Measurements from ENCODE around the gene SIGLEC6.
"Not testable (repeated sequence)": the region's sequence is repeated elsewhere in the genome, so short reads cannot be mapped to it uniquely, and the experiment has no call there.

SIGLEC6 gene

GRCh38 chr19:51508059-51508733, 23.3 kb downstream of the SIGLEC6 start:
- no peak for DNase-seq

DNA sequence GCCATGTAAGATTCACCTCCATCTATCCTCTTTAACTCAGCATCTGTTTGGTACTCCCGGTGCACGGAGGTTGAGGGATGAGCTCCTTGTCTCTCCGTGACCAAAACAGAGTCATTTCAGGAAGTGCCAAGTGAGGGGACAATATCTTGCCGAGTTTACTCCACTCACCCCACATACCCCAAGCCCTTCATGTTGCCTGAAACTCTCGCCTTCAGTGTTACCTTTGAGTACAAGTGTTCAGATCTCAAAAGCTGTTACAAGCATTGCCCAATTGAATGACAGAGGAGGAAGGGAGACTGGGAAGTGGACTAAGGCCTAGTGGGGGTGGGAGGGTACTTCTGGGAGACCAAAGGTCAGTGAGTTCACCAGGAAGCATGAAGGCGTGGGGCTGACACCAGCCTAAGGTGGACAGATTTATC, 23.8 kb downstream of the SIGLEC6 start:
- DNase-seq: no peak

DNA sequence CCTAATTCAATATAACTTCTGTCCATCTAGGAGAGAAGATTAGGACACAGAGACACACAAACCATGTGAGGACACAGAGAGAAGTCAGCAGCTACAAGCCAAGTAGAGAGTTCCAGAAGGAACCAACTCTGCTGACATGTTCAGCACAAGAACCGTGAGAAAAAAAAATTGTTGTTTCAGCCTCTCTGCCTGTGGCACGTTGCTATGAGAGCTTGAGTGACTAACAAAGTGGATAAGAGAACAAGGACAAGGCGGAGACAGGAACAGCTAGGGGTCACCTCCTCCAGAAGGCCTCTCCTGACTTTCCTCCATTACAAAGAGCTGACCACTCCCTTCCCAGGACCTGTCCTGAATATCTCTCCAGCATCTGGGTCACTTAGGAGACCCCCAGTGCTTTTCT, 24.3 kb downstream of the SIGLEC6 start:
- no peak for DNase-seq

DNA sequence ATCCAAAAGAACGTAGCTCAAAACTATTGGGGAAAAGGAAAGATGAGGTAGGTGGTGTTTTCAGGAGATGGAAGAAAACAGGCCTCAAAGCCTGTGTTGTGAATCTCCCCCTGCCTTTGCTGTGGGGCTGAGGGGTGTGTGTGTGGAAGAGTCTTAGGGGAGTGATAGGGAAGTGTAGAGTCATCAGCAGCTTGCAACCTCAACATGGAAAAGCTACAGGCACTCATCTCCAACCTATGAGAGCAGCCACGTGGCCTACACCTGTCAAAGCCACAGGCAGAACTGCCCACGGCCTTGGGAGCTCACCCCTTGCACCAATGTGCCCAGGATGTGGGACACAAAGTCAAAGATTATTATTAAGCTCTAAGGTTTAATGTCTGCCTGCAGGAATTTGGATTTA, 25.6 kb downstream of the SIGLEC6 start:
- DNase-seq: no peak

- no peak for DNase-seq
Observed at GRCh38 chr19:51503896-51504295, 27.6 kb downstream of the SIGLEC6 start.

GRCh38 chr19:51503286-51503817, 28.1 kb downstream of the SIGLEC6 start:
- DNase-seq: no peak

GRCh38 chr19:51501594-51502263, 29.7 kb downstream of the SIGLEC6 start, which contains the start of gene SIGLEC12:
TSS of gene SIGLEC12 (minus strand) at chr19:51501800. CDS start at chr19:51501733, 67 bp downstream.
- no peak for DNase-seq

DNA sequence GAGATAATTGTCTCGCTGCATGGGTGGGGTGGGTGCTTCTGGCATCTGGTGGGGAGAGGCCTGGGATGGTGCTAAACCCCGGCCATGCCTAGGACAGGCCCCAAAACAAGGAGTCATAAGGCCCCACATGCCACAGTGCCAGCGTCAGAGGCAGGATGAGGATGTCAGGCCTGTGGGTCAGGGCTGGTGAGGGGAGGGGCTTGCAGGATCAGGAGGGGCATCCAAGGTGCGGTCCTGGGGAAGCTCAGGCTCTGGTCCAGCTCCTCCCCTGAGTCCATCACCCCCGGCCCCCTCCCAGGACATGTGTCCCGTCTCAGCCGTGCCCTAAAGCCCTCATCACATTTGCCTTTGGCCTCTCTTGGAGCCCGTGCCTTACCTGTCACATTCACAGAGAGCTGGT, 30.5 kb downstream of the SIGLEC6 start:
- not testable (repeated sequence) for DNase-seq

GRCh38 chr19:51497666-51498065, 33.8 kb downstream of the SIGLEC6 start:
- no peak for DNase-seq

GRCh38 chr19:51493776-51494175, 37.7 kb downstream of the SIGLEC6 start:
- no peak for DNase-seq

DNA sequence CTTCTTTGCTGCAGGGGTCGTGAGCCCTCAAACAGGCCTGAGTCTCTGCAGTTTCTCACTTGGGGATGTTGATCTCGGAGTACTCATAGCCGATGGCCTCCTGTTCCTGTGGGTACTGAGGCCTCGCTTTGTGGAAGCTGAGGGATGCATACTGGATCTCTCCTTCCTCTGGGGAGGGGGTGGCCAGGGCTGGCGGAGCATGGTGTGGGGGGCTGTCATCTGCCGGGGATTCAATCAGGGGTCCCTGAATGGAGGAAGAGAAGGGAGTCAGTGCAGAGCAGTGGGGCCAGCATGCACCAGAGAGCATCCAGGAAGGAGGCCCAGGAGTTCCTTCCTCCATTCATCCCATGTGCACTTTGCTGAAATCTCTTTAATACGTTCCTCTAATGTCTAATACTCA, 39.9 kb downstream of the SIGLEC6 start:
- DNase-seq: no peak

DNA sequence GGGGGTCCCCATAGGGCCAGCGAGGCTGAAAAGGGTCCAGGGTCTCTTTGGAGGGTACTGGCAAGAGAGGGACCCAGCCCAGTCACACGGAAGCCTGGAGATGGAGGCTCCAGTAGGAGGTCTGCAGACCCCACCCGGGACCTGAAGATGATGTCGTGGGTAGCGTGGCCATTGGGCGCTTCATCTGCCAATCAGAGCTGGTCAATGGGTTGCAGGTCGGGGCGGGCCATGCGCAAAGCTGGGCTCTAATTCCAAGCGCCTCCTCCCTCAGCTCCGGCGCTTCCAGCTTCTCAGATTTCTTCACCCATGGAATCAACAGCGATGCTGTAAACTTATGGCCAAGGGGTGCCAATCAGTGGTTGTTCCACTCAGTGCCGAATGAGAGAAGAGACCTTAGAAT, 40.8 kb downstream of the SIGLEC6 start:
- DNase-seq: no peak

DNA sequence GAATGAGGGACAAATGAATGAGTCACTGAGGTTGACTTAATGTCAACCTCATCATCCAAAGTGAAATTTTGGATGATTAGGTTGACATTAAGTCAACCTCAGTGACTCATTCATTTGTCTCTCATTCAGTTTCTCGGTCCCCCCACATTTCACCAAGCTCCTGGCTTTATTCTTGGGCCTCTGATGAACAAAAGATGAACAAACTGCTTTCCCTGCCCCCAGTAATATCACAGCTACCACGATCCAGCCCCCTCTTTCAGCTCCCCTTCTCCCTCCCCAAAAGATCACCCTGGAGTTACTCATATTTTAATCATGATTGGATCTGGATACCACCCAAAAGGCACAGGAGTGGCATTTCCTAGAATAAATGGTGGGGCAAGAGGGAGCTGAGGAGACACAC, 42.4 kb downstream of the SIGLEC6 start:
- no peak for DNase-seq

GRCh38 chr19:51488491-51488890, 43.0 kb downstream of the SIGLEC6 start:
- no peak for DNase-seq

DNA sequence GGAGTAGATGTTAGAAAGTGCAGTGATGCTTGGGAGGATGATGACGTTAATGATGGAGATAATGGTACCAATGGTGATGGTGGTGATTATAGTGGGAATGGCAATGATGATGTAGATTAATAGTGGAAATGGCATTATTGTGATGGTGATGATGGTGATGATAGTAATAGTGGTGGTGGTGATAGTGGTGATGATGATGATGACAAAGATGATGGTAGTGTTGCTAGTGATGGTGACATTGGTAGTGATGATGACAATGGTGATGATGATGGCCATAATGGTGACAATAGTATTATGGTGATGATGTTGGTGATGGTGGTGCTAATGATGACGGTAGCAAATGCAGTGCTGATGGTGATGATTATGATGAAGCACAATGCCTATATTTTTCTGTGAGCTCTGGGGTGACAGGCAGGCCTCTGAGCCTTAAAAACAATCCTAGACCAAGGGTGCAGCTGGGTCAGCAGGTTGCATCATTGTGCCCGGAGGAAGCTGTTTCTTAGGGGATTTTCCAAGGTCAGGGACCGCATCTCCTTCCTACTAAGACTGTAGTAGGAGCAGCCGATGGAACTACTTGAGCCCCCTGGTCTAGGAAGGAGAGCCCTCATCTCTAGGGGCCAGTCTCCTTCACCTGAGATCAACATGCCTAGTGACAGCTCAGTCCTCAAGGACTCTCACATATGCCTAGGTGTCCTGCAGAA, 45.4 kb downstream of the SIGLEC6 start:
- no peak for DNase-seq

- DNase-seq: no peak
Observed at GRCh38 chr19:51480590-51480989, 50.9 kb downstream of the SIGLEC6 start.

DNA sequence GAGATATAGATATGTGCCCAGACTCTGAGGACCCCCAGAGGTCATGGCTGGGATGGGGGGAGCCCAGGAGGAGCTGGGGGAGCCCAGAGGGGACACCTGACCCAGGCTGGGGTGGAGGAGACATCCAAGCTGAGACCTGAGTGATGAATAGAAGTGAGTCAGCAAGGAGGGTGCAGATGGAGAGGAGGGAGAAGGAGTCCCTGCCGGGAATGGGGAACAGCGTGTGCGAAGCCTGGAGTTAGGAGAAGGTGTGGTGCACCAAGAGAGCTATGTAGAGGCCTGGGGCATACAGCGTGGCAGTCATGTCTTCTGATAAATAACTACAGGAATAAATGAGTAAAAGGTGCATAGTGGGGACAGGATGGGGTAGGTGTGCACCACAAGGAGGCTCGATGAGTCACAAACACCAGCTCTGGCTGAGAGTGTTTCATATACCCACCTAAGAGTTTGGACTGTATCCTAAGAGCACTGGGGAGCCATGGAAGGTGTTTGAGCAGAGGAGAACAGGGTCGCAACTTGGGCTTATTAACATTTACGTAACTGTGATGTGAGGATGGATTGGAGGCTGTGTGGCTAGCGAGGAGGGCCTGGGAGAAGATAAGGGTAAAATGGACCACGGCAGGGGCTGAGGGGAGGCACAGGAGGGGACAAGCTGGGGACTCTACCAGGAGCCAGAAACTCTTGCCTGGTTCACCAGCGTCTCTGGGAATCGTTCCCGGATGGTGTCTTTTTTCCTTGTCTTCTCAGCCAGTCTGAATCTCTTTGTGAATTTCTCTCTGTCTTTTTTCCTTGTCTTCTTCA, 51.7 kb downstream of the SIGLEC6 start:
- no peak for DNase-seq

GRCh38 chr19:51478381-51479234, 52.9 kb downstream of the SIGLEC6 start, which contains the start of gene CEACAM18:
TSS of gene CEACAM18 (plus strand) at chr19:51478539.
- no peak for DNase-seq

GRCh38 chr19:51477344-51477743, 54.1 kb downstream of the SIGLEC6 start:
- DNase-seq: no peak

- no peak for DNase-seq
Observed at GRCh38 chr19:51476164-51476563, 55.3 kb downstream of the SIGLEC6 start.

- peak; percentile 21 for DNase-seq
Observed at GRCh38 chr19:51473009-51473707, 58.3 kb downstream of the SIGLEC6 start.
